WERI-Rb-1 (cell line): ENCODE data around the gene RAE1.

Experiments
- DNase-seq: peaks from one replicate; pipeline ENCODE4 v3.0.0-alpha.2; 2020
- H3K27ac ChIP-seq: fragments of 250-450 bp; sonication (Bioruptor Pico); 2 replicates; pipeline ENCODE4 v1.5.1; 2020; ENCODE audit warnings: mild to moderate bottlenecking, moderate library complexity
- H3K27me3 ChIP-seq: fragments of 250-450 bp; sonication (Bioruptor Pico); 2 replicates; pipeline ENCODE4 v1.5.1; 2021; ENCODE audit warnings: mild to moderate bottlenecking, low read depth, moderate library complexity; ENCODE audit not compliant: insufficient read depth, severe bottlenecking
- H3K36me3 ChIP-seq: fragments of 250-450 bp; sonication (Bioruptor Pico); 2 replicates; pipeline ENCODE4 v1.5.1; 2020; ENCODE audit warnings: mild to moderate bottlenecking, moderate library complexity
- H3K4me3 ChIP-seq: 2 replicates; pipeline ENCODE4 v1.5.1; 2011; ENCODE audit warnings: low read depth, mild to moderate bottlenecking, control low read depth, low read length
- H3K9me3 ChIP-seq: fragments of 250-450 bp; sonication (Bioruptor Pico); 2 replicates; pipeline ENCODE4 v1.5.1; 2021; ENCODE audit warnings: mild to moderate bottlenecking, moderate library complexity; ENCODE audit not compliant: severe bottlenecking
- CTCF ChIP-seq: IDR thresholded peaks from 2 replicates; pipeline ENCODE4 v1.5.1; 2011; ENCODE audit warnings: low read depth, mild to moderate bottlenecking, control low read depth, inconsistent platforms, low read length

The RAE1 gene

GRCh38 chr20:57382516-57382915, 31.5 kb downstream of the RAE1 start:
- Histone ChIP-seq H3K27me3 (no peaks in the 10 kb centered on the region), H3K4me3 (no peak overlapping the region), H3K9me3 (no peaks in the 10 kb centered on the region), H3K27ac (no peak overlapping the region), H3K36me3 (peaks cover 24% of the 10 kb centered on the region)
- DNase-seq = no peak
- TF ChIP-seq CTCF = no peak

GRCh38 chr20:57383447-57384347, 32.6 kb downstream of the RAE1 start:
- H3K27ac ChIP-seq = no peak overlapping the region

GRCh38 chr20:57384486-57384885, 33.4 kb downstream of the RAE1 start:
- no peak overlapping the region for H3K27ac ChIP-seq
- H3K9me3 ChIP-seq = no peaks in the 10 kb centered on the region
- DNase-seq = no peak
- H3K27me3 ChIP-seq = no peaks in the 10 kb centered on the region
- TF ChIP-seq CTCF = no peak
- no peak overlapping the region for H3K4me3 ChIP-seq
- peaks cover 14% of the 10 kb centered on the region for H3K36me3 ChIP-seq

More at GRCh38 chr20:57383447-57384347, 32.6 kb downstream of the RAE1 start:
- no peak for DNase-seq
- Histone ChIP-seq H3K9me3 (no peaks in the 10 kb centered on the region), H3K36me3 (peaks cover 14% of the 10 kb centered on the region), H3K27me3 (no peaks in the 10 kb centered on the region), H3K4me3 (no peak overlapping the region)
- no peak for TF ChIP-seq CTCF

DNA sequence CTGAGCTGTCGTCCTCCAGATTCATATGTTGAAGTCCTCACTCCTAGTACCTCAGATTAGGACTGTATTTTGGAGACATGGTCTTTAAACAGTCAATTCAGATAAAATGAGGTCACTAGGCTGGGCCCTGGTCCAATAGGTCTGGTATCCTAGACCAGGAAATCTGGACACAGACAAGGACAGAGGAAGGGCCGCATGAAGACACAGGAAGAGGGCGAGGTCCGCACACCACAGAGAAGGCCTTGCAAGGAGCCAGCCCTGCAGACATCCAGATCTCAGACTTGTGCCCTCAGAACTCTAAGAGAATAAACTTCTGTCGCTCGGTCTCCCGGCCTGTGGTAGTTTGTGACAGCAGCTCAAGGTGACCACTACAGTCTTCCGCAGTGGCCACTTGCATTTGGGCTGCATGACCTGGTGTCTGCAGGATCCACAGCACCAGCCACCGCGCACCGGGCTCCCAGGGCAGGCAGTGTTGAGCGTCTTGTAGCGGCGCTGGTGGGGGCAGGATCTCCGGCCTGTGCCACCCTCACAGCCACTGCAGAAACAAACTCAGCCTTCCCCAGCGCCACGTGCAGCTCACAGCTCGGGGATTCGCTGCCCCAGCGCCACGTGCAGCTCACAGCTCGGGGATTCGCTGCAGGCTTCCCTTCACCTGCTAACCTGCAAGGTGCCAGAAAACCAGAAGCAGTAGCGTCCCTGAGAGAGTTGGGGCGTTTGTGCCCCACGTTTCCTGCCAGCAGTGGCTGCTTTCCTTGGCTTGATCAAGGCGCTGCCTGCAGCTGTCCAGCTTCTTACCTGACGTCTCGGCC, 34.1 kb downstream of the RAE1 start:
- Histone ChIP-seq H3K27me3 (no peaks in the 10 kb centered on the region), H3K9me3 (no peaks in the 10 kb centered on the region), H3K36me3 (peaks cover 13% of the 10 kb centered on the region), H3K4me3 (no peak overlapping the region), H3K27ac (no peak overlapping the region)
- no peak for DNase-seq
- no peak for TF ChIP-seq CTCF

GRCh38 chr20:57385940-57386339, 34.9 kb downstream of the RAE1 start:
- Histone ChIP-seq H3K4me3 (no peak overlapping the region), H3K27me3 (no peaks in the 10 kb centered on the region), H3K9me3 (no peaks in the 10 kb centered on the region), H3K36me3 (peaks cover 5% of the 10 kb centered on the region), H3K27ac (no peak overlapping the region)
- TF ChIP-seq CTCF = no peak
- no peak for DNase-seq
